Esophagus muscularis mucosa (tissue), 3 donors: ENCODE data around the gene GNG2.

Experiments used
- CTCF ChIP-seq, 3 experiments: fragments of 200-600 bp in 2 of 3; fragments of 450-650 bp in 1 of 3; sonication (generic) in 2 of 3; IDR thresholded peaks; one replicate each; pipeline ENCODE4 v1.5.1; 2017 to 2019; ENCODE audit warnings: antibody characterized with exemption in 3 of 3, mild to moderate bottlenecking in 2 of 3, moderate library complexity in 1 of 3
- EP300 ChIP-seq: sonication (generic); formaldehyde crosslinking; IDR thresholded peaks from one replicate; pipeline ENCODE4 v1.6.1; 2017; ENCODE audit warnings: antibody characterized with exemption

- TF ChIP-seq CTCF (IDR thresholded peaks at IDR 0.05) = no peak
- no peak for TF ChIP-seq EP300
Observed at GRCh38 chr14:51921026-51921425, 60.6 kb downstream of the GNG2 start.
